A673 (cell line): ENCODE measurements around the gene DNAAF5. TPM values are rescaled to one million over a fixed set of nuclear protein-coding genes. Genes with fewer than 3 reads are reported as not detected.

Source experiments
- BruUV-seq: library from RNA; stranded (reverse); fragments of 400-500 nt; replicated peaks from 2 replicates; lab custom pipeline; 2021; lab: Mats Ljungman, UMichigan
- CTCF ChIA-PET: fragments of 300-600 bp; sonication (Branson Sonifier 250); formaldehyde crosslinking; loops from one replicate; lab custom pipeline; 2022; ENCODE audit warnings: antibody characterized with exemption; lab: Charles Lee
- POLR2A ChIA-PET: fragments of 300-600 bp; sonication (Branson Sonifier 250); formaldehyde crosslinking; loops from one replicate; lab custom pipeline; 2022; ENCODE audit warnings: antibody characterized with exemption; ENCODE audit not compliant: low non-redundant PET; lab: Charles Lee
- DNase-seq: peaks from one replicate; pipeline ENCODE4 v3.0.0-alpha.2; 2015; ENCODE audit warnings: low spot score
- H3K27ac ChIP-seq: fragments of 200-600 bp; sonication (generic); 2 replicates; pipeline ENCODE4 v1.5.1; 2016; ENCODE audit warnings: mixed run types, low read depth, mild to moderate bottlenecking, mixed read lengths, antibody characterized with exemption, low read length; ENCODE audit not compliant: poor library complexity, severe bottlenecking
- H3K27me3 ChIP-seq: fragments of 200-600 bp; sonication (generic); replicated peaks from 2 replicates; pipeline ENCODE4 v1.6.1; 2017; ENCODE audit warnings: mixed run types, low read depth, mild to moderate bottlenecking, mixed read lengths, antibody characterized with exemption, low read length; ENCODE audit not compliant: insufficient read depth, poor library complexity
- H3K36me3 ChIP-seq: fragments of 200-600 bp; sonication (generic); 2 replicates; pipeline ENCODE4 v1.6.1; 2016; ENCODE audit warnings: mixed run types, mild to moderate bottlenecking, mixed read lengths, antibody characterized with exemption, low read length; ENCODE audit not compliant: insufficient read depth, poor library complexity, severe bottlenecking
- H3K4me1 ChIP-seq: fragments of 200-600 bp; sonication (generic); 2 replicates; pipeline ENCODE4 v1.6.1; 2017; ENCODE audit warnings: mixed run types, mild to moderate bottlenecking, mixed read lengths, antibody characterized with exemption, low read length; ENCODE audit not compliant: insufficient read depth, poor library complexity, severe bottlenecking
- H3K4me3 ChIP-seq: fragments of 200-600 bp; sonication (generic); 2 replicates; pipeline ENCODE4 v1.5.1; 2016; ENCODE audit warnings: low read depth, mixed run types, mild to moderate bottlenecking, mixed read lengths, low read length; ENCODE audit not compliant: poor library complexity, severe bottlenecking
- H3K9me3 ChIP-seq: fragments of 200-600 bp; sonication (generic); 2 replicates; pipeline ENCODE4 v1.6.1; 2016; ENCODE audit warnings: mixed run types, low read depth, mild to moderate bottlenecking, mixed read lengths, antibody characterized with exemption, low read length; ENCODE audit not compliant: poor library complexity, severe bottlenecking
- CTCF ChIP-seq: fragments of 300-800, 200-600 bp; sonication (generic); conservative IDR thresholded peaks from 2 replicates; pipeline ENCODE4 v1.5.1; 2017; ENCODE audit warnings: low read depth, mild to moderate bottlenecking, antibody characterized with exemption, low read length, moderate library complexity, mixed read lengths
- EZH2 ChIP-seq: fragments of 200-600 bp; sonication (generic); IDR thresholded peaks from 2 replicates; pipeline ENCODE4 v1.6.1; 2017; ENCODE audit warnings: borderline replicate concordance, low read depth, mild to moderate bottlenecking, mixed read lengths, antibody characterized with exemption, low read length; ENCODE audit not compliant: poor library complexity, severe bottlenecking
- intact Hi-C: fragments of 100-400 bp; cut with micrococcal nuclease; formaldehyde crosslinking; loops from one replicate; pipeline ENCODE4 v1.10.0; 2022; ENCODE audit not compliant: unreplicated experiment
- total RNA-seq: library from RNA; stranded (reverse); gene quantifications from 2 replicates; pipeline ENCODE4 v1.2.3, GENCODE V29; 2021

Gene DNAAF5
- total RNA-seq, 1 experiment from 2014 or later: 78.1 TPM

DNA sequence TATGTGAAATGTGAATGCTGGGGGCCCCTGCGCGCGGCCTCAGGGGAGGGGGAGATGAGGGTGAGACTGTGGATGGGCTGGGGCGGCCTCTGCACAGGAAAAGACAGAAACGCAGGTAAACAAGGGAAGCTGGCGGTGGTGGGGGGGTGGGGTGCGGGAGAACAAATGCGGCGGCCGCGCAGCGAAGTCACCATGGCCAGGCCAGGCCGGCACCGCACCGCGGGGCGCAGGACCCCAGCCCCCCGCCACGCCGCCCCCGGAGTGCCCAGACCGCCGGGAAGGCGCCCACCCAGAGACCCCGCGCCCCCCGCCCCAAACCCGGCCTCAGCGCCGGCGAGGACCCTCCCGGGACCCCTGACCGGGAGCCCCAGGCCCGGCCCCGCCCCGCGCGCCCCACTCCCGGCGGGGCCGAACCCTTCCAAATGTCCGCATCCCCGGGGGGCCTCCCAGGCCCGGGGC lies 14.5 kb upstream of the DNAAF5 start:
- no peaks in the 10 kb centered on the region for H3K4me1 ChIP-seq
- intact Hi-C loops: no loop called here
- CTCF ChIA-PET: no interaction called here
- TF ChIP-seq CTCF: no peak
- no peak for TF ChIP-seq EZH2
- H3K4me3 ChIP-seq: peak overlapping the region; percentile 64
- no peaks in the 10 kb centered on the region for H3K9me3 ChIP-seq
- no peaks in the 10 kb centered on the region for H3K27me3 ChIP-seq
- H3K27ac ChIP-seq: peak overlapping the region; percentile 37
- no TSS peak for BruUV-seq
- POLR2A ChIA-PET: no interaction called here
- H3K36me3 ChIP-seq: no peaks in the 10 kb centered on the region
- no peak for DNase-seq

DNA sequence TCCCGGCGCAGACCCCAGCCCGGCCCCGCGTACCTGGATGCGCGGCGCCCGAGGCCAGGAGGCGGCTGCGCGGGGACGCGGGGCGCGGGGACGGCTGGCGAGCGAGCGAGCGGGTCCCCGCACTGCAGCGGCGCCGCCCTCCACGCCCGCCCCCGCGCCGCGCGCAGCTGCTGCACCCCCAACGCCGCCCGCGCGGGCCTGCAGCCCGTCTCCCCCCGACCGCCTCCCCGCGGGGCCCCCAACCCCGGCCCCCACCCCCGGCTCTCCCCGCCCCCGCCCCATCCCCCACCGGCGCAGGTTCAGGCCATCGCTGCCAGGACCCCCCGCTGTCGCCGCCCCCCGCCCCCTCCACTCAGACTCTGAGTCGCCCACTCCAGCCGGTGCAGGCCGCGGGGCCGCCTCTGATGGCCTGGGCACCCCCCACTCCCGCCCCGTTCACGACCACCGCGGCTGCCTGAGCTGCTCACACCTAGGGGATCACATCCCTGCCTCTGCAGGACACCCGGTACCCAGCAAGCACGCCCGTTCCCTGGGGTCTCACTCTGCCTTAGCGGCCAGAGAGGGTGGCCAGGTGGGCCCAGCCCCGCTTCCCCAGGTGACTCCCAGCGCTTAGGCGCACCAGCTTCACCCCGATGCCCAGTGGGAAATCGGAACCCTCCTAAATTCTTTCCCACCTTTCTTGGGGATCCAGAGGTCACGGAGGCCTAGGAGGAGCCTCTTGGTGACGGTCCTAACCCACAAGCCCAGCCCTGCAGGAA lies 13.9 kb upstream of the DNAAF5 start:
- ChIA-PET CTCF (no interaction called here), POLR2A (no interaction called here)
- DNase-seq: no peak
- Histone ChIP-seq H3K36me3 (no peaks in the 10 kb centered on the region), H3K9me3 (no peaks in the 10 kb centered on the region), H3K4me1 (no peaks in the 10 kb centered on the region), H3K27me3 (no peaks in the 10 kb centered on the region), H3K4me3 (peak overlapping the region; percentile 64), H3K27ac (peak overlapping the region; percentile 37)
- no TSS peak for BruUV-seq
- intact Hi-C loops: no loop called here
- no peak for TF ChIP-seq EZH2
- TF ChIP-seq CTCF: no peak

GRCh38 chr7:713139-713457 lies 13.4 kb upstream of the DNAAF5 start:
- H3K27me3 ChIP-seq: no peaks in the 10 kb centered on the region
- ChIA-PET CTCF (no interaction called here), POLR2A (interaction anchor here (0.5 kb wide), 1 partner anchor 291 kb away, joined by 3 read pairs; no protein-coding TSS in a partner anchor)
- H3K4me1 ChIP-seq: no peaks in the 10 kb centered on the region
- no TSS peak for BruUV-seq
- no peak overlapping the region for H3K4me3 ChIP-seq
- intact Hi-C loops: no loop called here
- no peak overlapping the region for H3K27ac ChIP-seq
- no peaks in the 10 kb centered on the region for H3K36me3 ChIP-seq
- no peak for DNase-seq
- no peaks in the 10 kb centered on the region for H3K9me3 ChIP-seq
- TF ChIP-seq CTCF (no peak), EZH2 (no peak)
